Stimulated activated CD4-positive, alpha-beta T cell treated with anti-CD3 and anti-CD28 coated beads, Interleukin-4, amount 100 ng/mL, for 24 hours (primary cell): ENCODE measurements around the gene PREX1.

Source experiments
- DNase-seq: peaks from one replicate; pipeline ENCODE4 v3.0.0-alpha.2; 2020

Gene PREX1

GRCh38 chr20:48749437-48749836, 78.4 kb downstream of the PREX1 start:
- no peak for DNase-seq

GRCh38 chr20:48748556-48748955, 79.2 kb downstream of the PREX1 start:
- no peak for DNase-seq

- no peak for DNase-seq
Observed at GRCh38 chr20:48747840-48748414, 79.9 kb downstream of the PREX1 start.

- DNase-seq, result no peak
Observed at GRCh38 chr20:48745330-48745729, 82.5 kb downstream of the PREX1 start.

- DNase-seq, result no peak
Observed at GRCh38 chr20:48744515-48744914, 83.3 kb downstream of the PREX1 start.

- no peak for DNase-seq
Observed at GRCh38 chr20:48743807-48744206, 84.0 kb downstream of the PREX1 start.

GRCh38 chr20:48742912-48743680, 84.7 kb downstream of the PREX1 start:
- no peak for DNase-seq

GRCh38 chr20:48742233-48742632, 85.6 kb downstream of the PREX1 start:
- no peak for DNase-seq

- no peak for DNase-seq
Observed at GRCh38 chr20:48741669-48742068, 86.1 kb downstream of the PREX1 start.

GRCh38 chr20:48740712-48741111, 87.1 kb downstream of the PREX1 start:
- DNase-seq, result no peak

- DNase-seq, result no peak
Observed at GRCh38 chr20:48740292-48740649, 87.5 kb downstream of the PREX1 start.

- DNase-seq, result peak; percentile 53
Observed at GRCh38 chr20:48739395-48740291, 88.2 kb downstream of the PREX1 start.

- DNase-seq, result peak; percentile 79
Observed at GRCh38 chr20:48738399-48739304, 89.1 kb downstream of the PREX1 start.

- no peak for DNase-seq
Observed at GRCh38 chr20:48738094-48738398, 89.8 kb downstream of the PREX1 start.

- DNase-seq, result no peak
Observed at GRCh38 chr20:48737434-48738093, 90.2 kb downstream of the PREX1 start.

GRCh38 chr20:48736636-48737035, 91.2 kb downstream of the PREX1 start:
- DNase-seq, result no peak

GRCh38 chr20:48736231-48736630, 91.6 kb downstream of the PREX1 start:
- DNase-seq, result no peak

- DNase-seq, result no peak
Observed at GRCh38 chr20:48735112-48735511, 92.7 kb downstream of the PREX1 start.

- no peak for DNase-seq
Observed at GRCh38 chr20:48734104-48734749, 93.6 kb downstream of the PREX1 start.

- DNase-seq, result no peak
Observed at GRCh38 chr20:48733296-48733790, 94.5 kb downstream of the PREX1 start.

GRCh38 chr20:48732081-48732829, 95.5 kb downstream of the PREX1 start:
- DNase-seq, result no peak
